Measurements from ENCODE around the gene PHF10.

DNA sequence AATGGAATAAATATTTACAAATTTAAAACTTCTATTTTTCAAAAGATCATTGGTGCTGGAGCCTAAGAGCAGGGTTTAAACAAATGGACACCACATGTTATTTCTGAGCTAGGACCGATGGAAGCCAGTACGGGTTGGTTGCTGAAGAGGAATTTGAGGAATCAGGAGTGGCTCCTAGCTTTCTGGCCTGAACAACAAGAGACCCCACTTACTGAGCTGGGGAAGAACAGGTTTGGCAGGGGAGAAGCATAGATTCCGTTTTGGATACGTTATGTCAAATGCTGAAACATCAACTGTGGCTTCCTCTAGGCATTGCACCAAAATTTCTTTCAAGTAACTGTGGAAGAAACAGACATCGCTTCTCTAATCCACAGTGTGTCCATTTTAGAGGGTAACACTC lies 29.2 kb downstream of the PHF10 start:
- TF ChIP-seq CTCF (IDR thresholded peaks at IDR 0.05) (no peak), EZH2 (IDR thresholded peaks at IDR 0.05; ENCODE audit: borderline replicate concordance, insufficient read depth, low read depth, low read length, poor library complexity, severe bottlenecking) (no peak)
